Cardiac ventricle fibroblast (primary cell): ENCODE measurements around the gene NLGN4Y. TPM values are rescaled to one million over a fixed set of nuclear protein-coding genes. Genes with fewer than 3 reads are reported as not detected.

Source experiments
- total RNA-seq: library from RNA; depleted of rRNA; stranded (reverse); fragments of >200 nt; gene quantifications from 2 replicates; pipeline ENCODE4 v1.2.3, GENCODE V29; 2015

NLGN4Y gene
- 13.9 and 24.1 TPM in 2 replicates for total RNA-seq

GRCh38 chrY:14524272-14525231 is at the start of gene NLGN4Y:
Gene NLGN4Y (plus strand): TSS chrY:14524529. CDS start chrY:14622120, 97,591 bp downstream.

